ENCODE data around the gene ADIPOR2. TPM values are rescaled to one million over a fixed set of nuclear protein-coding genes. Genes with fewer than 3 reads are reported as not detected.

ADIPOR2 gene
- total RNA-seq, 1 donor from 2014 or later = 83.6 TPM

GRCh38 chr12:1773937-1774655 is 83.2 kb downstream of the ADIPOR2 start:
- H3K4me1 Mint-ChIP-seq (ENCODE audit: low read depth) = peaks cover 31% of the 10 kb centered on the region
- peaks cover 16% of the 10 kb centered on the region for H3K36me3 Mint-ChIP-seq (ENCODE audit: insufficient read depth)
- H3K27ac Mint-ChIP-seq = peak overlapping the region; percentile 8

DNA sequence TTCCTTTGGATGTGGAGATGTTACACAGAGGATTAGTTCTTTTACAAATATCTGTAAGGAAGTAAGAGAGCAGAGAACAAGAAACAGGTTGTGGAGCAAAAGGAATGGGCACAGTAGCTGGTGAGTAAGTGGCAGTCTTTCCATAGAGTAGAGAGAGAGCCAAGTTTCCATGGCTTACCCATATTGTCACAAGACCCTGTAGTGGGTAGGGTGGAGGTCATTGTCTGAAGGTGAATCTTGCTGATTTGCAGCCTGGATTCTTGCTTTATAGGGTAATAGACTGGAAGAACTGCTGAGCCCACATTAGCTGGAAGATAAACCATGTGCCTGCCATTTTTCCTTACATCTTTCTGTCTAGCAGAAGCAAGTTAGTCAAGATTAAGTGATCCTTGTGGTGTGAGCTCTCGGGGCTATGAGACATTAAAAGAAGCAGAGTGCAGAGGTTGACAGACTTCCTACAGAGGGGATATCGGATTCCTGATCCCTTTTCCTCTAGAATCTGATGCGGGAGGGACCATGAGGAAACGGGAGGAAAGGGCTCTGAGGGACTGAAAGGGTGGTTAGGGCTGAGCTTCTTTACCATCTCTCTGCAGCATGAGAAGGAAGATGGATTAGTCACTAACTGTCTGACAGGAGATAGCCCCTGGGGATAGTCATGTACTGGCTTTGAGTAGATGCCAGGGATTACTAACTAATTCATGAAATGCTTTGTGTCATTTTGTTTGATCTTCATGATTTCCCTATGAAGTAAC is 85.5 kb downstream of the ADIPOR2 start:
- DNase-seq (ENCODE audit: low spot score, unreplicated experiment) = no peak
- peak overlapping the region; percentile 7 for H3K27ac Mint-ChIP-seq
- no peaks in the 10 kb centered on the region for H3K9me3 Mint-ChIP-seq (ENCODE audit: low read depth)
- H3K4me1 Mint-ChIP-seq (ENCODE audit: low read depth) = peaks cover 21% of the 10 kb centered on the region
- no peak for TF ChIP-seq CTCF (IDR thresholded peaks at IDR 0.05; ENCODE audit: unreplicated experiment)
- H3K4me3 Mint-ChIP-seq (ENCODE audit: low read depth) = no peak overlapping the region
- peaks cover 18% of the 10 kb centered on the region for H3K36me3 Mint-ChIP-seq (ENCODE audit: insufficient read depth)
- H3K27me3 Mint-ChIP-seq = no peaks in the 10 kb centered on the region

More at GRCh38 chr12:1773937-1774655, 83.2 kb downstream of the ADIPOR2 start:
- DNase-seq (ENCODE audit: low spot score, unreplicated experiment) = no peak
- no peak for TF ChIP-seq CTCF (IDR thresholded peaks at IDR 0.05; ENCODE audit: unreplicated experiment)
- H3K9me3 Mint-ChIP-seq (ENCODE audit: low read depth) = no peaks in the 10 kb centered on the region
- no peak overlapping the region for H3K4me3 Mint-ChIP-seq (ENCODE audit: low read depth)
- H3K27me3 Mint-ChIP-seq = no peaks in the 10 kb centered on the region

- H3K36me3 Mint-ChIP-seq (ENCODE audit: insufficient read depth) = peaks cover 17% of the 10 kb centered on the region
- no peaks in the 10 kb centered on the region for H3K27me3 Mint-ChIP-seq
- no peak for DNase-seq (ENCODE audit: low spot score, unreplicated experiment)
- H3K4me3 Mint-ChIP-seq (ENCODE audit: low read depth) = no peak overlapping the region
- peaks cover 27% of the 10 kb centered on the region for H3K4me1 Mint-ChIP-seq (ENCODE audit: low read depth)
- TF ChIP-seq CTCF (IDR thresholded peaks at IDR 0.05; ENCODE audit: unreplicated experiment) = no peak
- no peak overlapping the region for H3K27ac Mint-ChIP-seq
- no peaks in the 10 kb centered on the region for H3K9me3 Mint-ChIP-seq (ENCODE audit: low read depth)
Observed at GRCh38 chr12:1777798-1778197, 86.9 kb downstream of the ADIPOR2 start.

DNA sequence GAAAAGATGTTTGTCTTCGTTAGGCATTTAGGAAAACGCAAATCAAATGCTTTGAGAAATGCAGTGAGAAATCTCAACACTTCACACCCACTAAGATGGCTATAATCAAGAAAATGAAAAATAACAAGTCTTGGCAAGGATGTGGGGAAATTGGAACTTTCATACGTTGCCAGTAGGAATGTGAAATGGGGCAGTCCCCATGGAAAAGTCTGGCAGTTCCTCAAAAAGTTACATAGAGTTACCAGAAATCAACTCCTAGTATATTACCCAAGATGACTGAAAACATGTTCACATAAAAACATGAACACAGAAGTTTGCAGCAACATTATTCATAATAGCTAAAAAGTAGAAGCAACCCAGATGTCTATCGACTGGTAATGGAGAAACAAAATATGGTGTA is 88.0 kb downstream of the ADIPOR2 start:
- TF ChIP-seq CTCF (IDR thresholded peaks at IDR 0.05; ENCODE audit: unreplicated experiment) = no peak
- H3K9me3 Mint-ChIP-seq (ENCODE audit: low read depth) = no peaks in the 10 kb centered on the region
- H3K4me3 Mint-ChIP-seq (ENCODE audit: low read depth) = no peak overlapping the region
- H3K36me3 Mint-ChIP-seq (ENCODE audit: insufficient read depth) = peaks cover 17% of the 10 kb centered on the region
- DNase-seq (ENCODE audit: low spot score, unreplicated experiment) = no peak
- H3K27ac Mint-ChIP-seq = no peak overlapping the region
- peaks cover 18% of the 10 kb centered on the region for H3K4me1 Mint-ChIP-seq (ENCODE audit: low read depth)
- no peaks in the 10 kb centered on the region for H3K27me3 Mint-ChIP-seq

DNA sequence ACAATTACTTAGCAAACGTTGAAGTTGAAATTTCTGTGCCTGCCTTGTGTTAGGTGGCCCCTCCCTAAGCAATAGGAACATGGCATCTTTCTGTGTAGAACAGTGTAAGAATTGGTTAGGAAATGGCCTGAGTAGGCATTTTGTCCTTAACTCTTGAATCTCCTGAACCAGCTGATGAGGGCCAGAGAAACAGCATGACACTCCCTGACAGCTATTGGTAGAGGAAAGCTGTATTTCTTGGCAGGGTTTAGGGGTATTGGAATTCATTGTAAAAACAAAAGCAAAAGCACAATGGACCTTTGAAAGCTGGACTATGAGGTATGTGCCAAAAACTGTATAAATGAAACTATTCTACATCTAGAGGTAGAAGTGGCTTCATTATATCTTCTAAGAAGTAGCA is 88.9 kb downstream of the ADIPOR2 start:
- no peak overlapping the region for H3K27ac Mint-ChIP-seq
- H3K4me3 Mint-ChIP-seq (ENCODE audit: low read depth) = no peak overlapping the region
- H3K4me1 Mint-ChIP-seq (ENCODE audit: low read depth) = peaks cover 18% of the 10 kb centered on the region
- no peak for TF ChIP-seq CTCF (IDR thresholded peaks at IDR 0.05; ENCODE audit: unreplicated experiment)
- H3K36me3 Mint-ChIP-seq (ENCODE audit: insufficient read depth) = peaks cover 23% of the 10 kb centered on the region
- no peak for DNase-seq (ENCODE audit: low spot score, unreplicated experiment)
- H3K27me3 Mint-ChIP-seq = no peaks in the 10 kb centered on the region
- no peaks in the 10 kb centered on the region for H3K9me3 Mint-ChIP-seq (ENCODE audit: low read depth)
